ENCODE results near the gene LYRM9. TPM values are rescaled to one million over a fixed set of nuclear protein-coding genes. Genes with fewer than 3 reads are reported as not detected.

Gene LYRM9
- total RNA-seq, result 10 to 100 TPM; 11.7 to 19.2 (median 14.2) TPM
- total RNA-seq (2013), result 10.6 TPM
- 0.48 to 20.8 (median 8.5) reads per million in 29 experiments for total RNA-seq

GRCh38 chr17:27892866-27893769 lies at the start of gene LYRM9:
Gene LYRM9 (minus strand): TSS chr17:27893365. CDS start chr17:27882694, 10,671 bp downstream.
- WGBS (ENCODE audit: insufficient coverage), result 2% methylated on average over 69 of the region's 75 CpGs

GRCh38 chr17:27940503-27941428 lies 47.6 kb upstream of the LYRM9 start:
- CTCF ChIA-PET, result interaction anchor here in 1 of 2 donors (0.6 kb wide), 1 partner anchor 10 kb away, joined by 3 read pairs; no protein-coding TSS in a partner anchor
- no peaks in the 10 kb centered on the region for H3K36me3 ChIP-seq (ENCODE audit: control insufficient read depth in 2 of 2, extremely low read depth in 1 of 2, insufficient read depth in 1 of 2, low read length in 1 of 2)
- POLR2A ChIA-PET, result no interaction called here
- H3K4me1 ChIP-seq (ENCODE audit: control insufficient read depth in 1 of 2, extremely low read depth in 1 of 2, insufficient read depth in 2 of 2, low read length in 2 of 2), result no peaks in the 10 kb centered on the region
- H3K27ac Mint-ChIP-seq, result no peak overlapping the region
- no peaks in the 10 kb centered on the region for H3K9me3 Mint-ChIP-seq
- no peak overlapping the region for H3K27ac ChIP-seq (ENCODE audit: low read length)
- no peak overlapping the region for H3K4me3 Mint-ChIP-seq
- ATAC-seq (replicated peaks in 1 of 4) (no peak), DNase-seq (no peak)
- H3K27me3 Mint-ChIP-seq, result peaks cover 13 to 16% of the 10 kb centered on the region in 2 donors
- no peak overlapping the region for H3K4me3 ChIP-seq (ENCODE audit: control insufficient read depth in 1 of 2, extremely low read depth in 1 of 2, low read length in 1 of 2)
- H3K4me1 Mint-ChIP-seq, result peaks cover 0 to 5% (median 5%) of the 10 kb centered on the region in 3 donors
- H3K36me3 Mint-ChIP-seq, result no peaks in the 10 kb centered on the region
- H3K9me3 ChIP-seq, result no peaks in the 10 kb centered on the region
- WGBS (ENCODE audit: insufficient coverage), result 67% methylated on average over 9 of the region's 13 CpGs
- peaks cover 0 to 9% of the 10 kb centered on the region in 2 experiments for H3K27me3 ChIP-seq (replicated peaks in 1 of 2; ENCODE audit: control insufficient read depth in 2 of 2, extremely low read depth in 1 of 2, insufficient read depth in 2 of 2, low read length in 1 of 2)

More at GRCh38 chr17:27892866-27893769, at the start of gene LYRM9:
- DNase-seq (peak; percentile 76 to 97 (median 89)), ATAC-seq (replicated peaks in 1 of 4) (peak; percentile 95 to 99 (median 96))
- H3K4me1 Mint-ChIP-seq, result peaks cover 17 to 28% (median 22%) of the 10 kb centered on the region in 3 donors
- peaks cover 8 to 26% of the 10 kb centered on the region in 2 donors for H3K27me3 Mint-ChIP-seq
- Histone ChIP-seq H3K27ac (ENCODE audit: low read length) (peak within 1 kb of the TSS; percentile 37), H3K4me3 (ENCODE audit: control insufficient read depth in 1 of 2, extremely low read depth in 1 of 2, low read length in 1 of 2) (peak within 1 kb of the TSS; percentile 62 to 77), H3K36me3 (ENCODE audit: control insufficient read depth in 2 of 2, extremely low read depth in 1 of 2, insufficient read depth in 1 of 2, low read length in 1 of 2) (no peaks in the 10 kb centered on the region), H3K4me1 (ENCODE audit: control insufficient read depth in 1 of 2, extremely low read depth in 1 of 2, insufficient read depth in 2 of 2, low read length in 2 of 2) (peaks cover 2 to 12% of the 10 kb centered on the region in 2 experiments), H3K27me3 (replicated peaks in 1 of 2; ENCODE audit: control insufficient read depth in 2 of 2, extremely low read depth in 1 of 2, insufficient read depth in 2 of 2, low read length in 1 of 2) (peaks cover 0 to 6% of the 10 kb centered on the region in 2 experiments), H3K9me3 (no peaks in the 10 kb centered on the region)
- H3K4me3 Mint-ChIP-seq, result peak within 1 kb of the TSS; percentile 79 to 86 (median 80)
- H3K9me3 Mint-ChIP-seq, result no peaks in the 10 kb centered on the region
- POLR2A ChIA-PET, result interaction anchor here in 1 of 2 donors (0.6 to 1.4 kb wide), 3 partner anchors 88 to 442 kb away, joined by 3 to 12 read pairs (median 3); partner anchors contain the start of genes IFT20 and TNFAIP1
- peak within 1 kb of the TSS; percentile 78 to 81 for H3K27ac Mint-ChIP-seq
- CTCF ChIA-PET, result interaction anchor here (0.5 to 4.0 kb wide), 15 partner anchors 10 to 443 kb away, joined by 3 to 94 read pairs (median 3); partner anchors contain the start of genes IFT20 (in 1 of the 2) and TNFAIP1 (in 1 of the 2)
- H3K36me3 Mint-ChIP-seq, result peaks cover 4% of the 10 kb centered on the region

GRCh38 chr17:27939474-27940465 lies 46.6 kb upstream of the LYRM9 start:
- DNase-seq (no peak), ATAC-seq (replicated peaks in 1 of 4) (no peak)
- CTCF ChIA-PET, result interaction anchor here in 1 of 2 donors (0.6 kb wide), 1 partner anchor 9 kb away, joined by 3 read pairs; no protein-coding TSS in a partner anchor
- Mint-ChIP-seq H3K4me3 (no peak overlapping the region), H3K9me3 (no peaks in the 10 kb centered on the region), H3K27me3 (peaks cover 23 to 25% of the 10 kb centered on the region in 2 donors), H3K4me1 (peaks cover 0 to 5% (median 5%) of the 10 kb centered on the region in 3 donors), H3K36me3 (no peaks in the 10 kb centered on the region), H3K27ac (no peak overlapping the region)
- POLR2A ChIA-PET, result no interaction called here
- 67% methylated on average over 6 of the region's 7 CpGs for WGBS (ENCODE audit: insufficient coverage)
- Histone ChIP-seq H3K36me3 (ENCODE audit: control insufficient read depth in 2 of 2, extremely low read depth in 1 of 2, insufficient read depth in 1 of 2, low read length in 1 of 2) (no peaks in the 10 kb centered on the region), H3K4me3 (ENCODE audit: control insufficient read depth in 1 of 2, extremely low read depth in 1 of 2, low read length in 1 of 2) (no peak overlapping the region), H3K27ac (ENCODE audit: low read length) (no peak overlapping the region), H3K4me1 (ENCODE audit: control insufficient read depth in 1 of 2, extremely low read depth in 1 of 2, insufficient read depth in 2 of 2, low read length in 2 of 2) (no peaks in the 10 kb centered on the region), H3K27me3 (replicated peaks in 1 of 2; ENCODE audit: control insufficient read depth in 2 of 2, extremely low read depth in 1 of 2, insufficient read depth in 2 of 2, low read length in 1 of 2) (peaks cover 0 to 9% of the 10 kb centered on the region in 2 experiments), H3K9me3 (no peaks in the 10 kb centered on the region)

GRCh38 chr17:27938864-27939263 lies 45.7 kb upstream of the LYRM9 start:
- Histone ChIP-seq H3K27ac (ENCODE audit: low read length) (no peak overlapping the region), H3K4me1 (ENCODE audit: control insufficient read depth in 1 of 2, extremely low read depth in 1 of 2, insufficient read depth in 2 of 2, low read length in 2 of 2) (no peaks in the 10 kb centered on the region), H3K36me3 (ENCODE audit: control insufficient read depth in 2 of 2, extremely low read depth in 1 of 2, insufficient read depth in 1 of 2, low read length in 1 of 2) (no peaks in the 10 kb centered on the region), H3K4me3 (ENCODE audit: control insufficient read depth in 1 of 2, extremely low read depth in 1 of 2, low read length in 1 of 2) (no peak overlapping the region), H3K9me3 (no peaks in the 10 kb centered on the region), H3K27me3 (replicated peaks in 1 of 2; ENCODE audit: control insufficient read depth in 2 of 2, extremely low read depth in 1 of 2, insufficient read depth in 2 of 2, low read length in 1 of 2) (peaks cover 0 to 5% of the 10 kb centered on the region in 2 experiments)
- Mint-ChIP-seq H3K27me3 (peaks cover 27% of the 10 kb centered on the region in 2 donors), H3K4me3 (no peak overlapping the region), H3K4me1 (peaks cover 0 to 5% (median 5%) of the 10 kb centered on the region in 3 donors), H3K9me3 (peaks cover 0 to 1% (median under 1%) of the 10 kb centered on the region in 3 donors), H3K27ac (no peak overlapping the region), H3K36me3 (no peaks in the 10 kb centered on the region)
- WGBS (ENCODE audit: insufficient coverage), result 94% methylated on average over 2 of the region's 4 CpGs
- no peak for DNase-seq
- ChIA-PET POLR2A (no interaction called here), CTCF (interaction anchor here in 1 of 2 donors (1.4 kb wide), 1 partner anchor 45 kb away, joined by 3 read pairs; no protein-coding TSS in a partner anchor)
- no peak for ATAC-seq (replicated peaks in 1 of 4)

- Histone ChIP-seq H3K36me3 (ENCODE audit: control insufficient read depth in 2 of 2, extremely low read depth in 1 of 2, insufficient read depth in 1 of 2, low read length in 1 of 2) (no peaks in the 10 kb centered on the region), H3K9me3 (no peaks in the 10 kb centered on the region), H3K4me3 (ENCODE audit: control insufficient read depth in 1 of 2, extremely low read depth in 1 of 2, low read length in 1 of 2) (no peak overlapping the region), H3K4me1 (ENCODE audit: control insufficient read depth in 1 of 2, extremely low read depth in 1 of 2, insufficient read depth in 2 of 2, low read length in 2 of 2) (no peaks in the 10 kb centered on the region), H3K27me3 (replicated peaks in 1 of 2; ENCODE audit: control insufficient read depth in 2 of 2, extremely low read depth in 1 of 2, insufficient read depth in 2 of 2, low read length in 1 of 2) (peaks cover 0 to 7% of the 10 kb centered on the region in 2 experiments), H3K27ac (ENCODE audit: low read length) (no peak overlapping the region)
- ChIA-PET CTCF (interaction anchor here in 1 of 2 donors (1.4 kb wide), 1 partner anchor 44 kb away, joined by 3 read pairs; no protein-coding TSS in a partner anchor), POLR2A (no interaction called here)
- DNase-seq (no peak), ATAC-seq (replicated peaks in 1 of 4) (no peak)
- no peak overlapping the region for H3K4me3 Mint-ChIP-seq
- H3K27me3 Mint-ChIP-seq, result peaks cover 25 to 27% of the 10 kb centered on the region in 2 donors
- H3K4me1 Mint-ChIP-seq, result peaks cover 0 to 5% (median 5%) of the 10 kb centered on the region in 3 donors
- H3K36me3 Mint-ChIP-seq, result no peaks in the 10 kb centered on the region
- H3K9me3 Mint-ChIP-seq, result peaks cover 0 to 7% (median 4%) of the 10 kb centered on the region in 3 donors
- no peak overlapping the region for H3K27ac Mint-ChIP-seq
These were observed 45.1 kb upstream of the LYRM9 start for GRCh38 chr17:27938241-27938640.

All from T-cell (primary cell).